Dermis microvascular lymphatic vessel endothelial cell (primary cell): ENCODE measurements around the gene NMNAT2. TPM values are rescaled to one million over a fixed set of nuclear protein-coding genes. Genes with fewer than 3 reads are reported as not detected.

Experiments used
- DNase-seq, 2 donors: peaks; one replicate each; pipeline versions ENCODE4 v3.0.0 to v3.0.0-alpha.2; 2010; ENCODE audit warnings: low read depth in 2 of 2
- total RNA-seq: library from RNA; depleted of rRNA; stranded (reverse); fragments of >200 nt; gene quantifications from 2 replicates; pipeline ENCODE4 v1.2.1, GENCODE V29; 2014

The NMNAT2 gene
- total RNA-seq, 1 donor from 2014 or later = 0.51 TPM

GRCh38 chr1:183365676-183366075 is 52.5 kb downstream of the NMNAT2 start:
- peak in 1 of 2 donors; percentile 33 for DNase-seq

GRCh38 chr1:183365093-183365492 is 53.1 kb downstream of the NMNAT2 start:
- DNase-seq = no peak

- no peak for DNase-seq
Measured at GRCh38 chr1:183363972-183364371, 54.2 kb downstream of the NMNAT2 start.

- DNase-seq = no peak
Measured at GRCh38 chr1:183361081-183361480, 57.1 kb downstream of the NMNAT2 start.

GRCh38 chr1:183360473-183360872 is 57.7 kb downstream of the NMNAT2 start:
- no peak for DNase-seq

GRCh38 chr1:183356534-183357182 is 61.5 kb downstream of the NMNAT2 start:
- no peak for DNase-seq

GRCh38 chr1:183355797-183356196 is 62.4 kb downstream of the NMNAT2 start:
- DNase-seq = no peak

- no peak for DNase-seq
Measured at GRCh38 chr1:183355181-183355580, 63.0 kb downstream of the NMNAT2 start.

GRCh38 chr1:183353597-183353996 is 64.6 kb downstream of the NMNAT2 start:
- DNase-seq = no peak

- no peak for DNase-seq
Measured at GRCh38 chr1:183349201-183349711, 68.9 kb downstream of the NMNAT2 start.

- DNase-seq = no peak
Measured at GRCh38 chr1:183346276-183346732, 71.9 kb downstream of the NMNAT2 start.

- DNase-seq = no peak
Measured at GRCh38 chr1:183339556-183340167, 78.5 kb downstream of the NMNAT2 start.

- no peak for DNase-seq
Measured at GRCh38 chr1:183331091-183331742, 87.0 kb downstream of the NMNAT2 start.

- DNase-seq = no peak
Measured at GRCh38 chr1:183330335-183330734, 87.8 kb downstream of the NMNAT2 start.

GRCh38 chr1:183328371-183328770 is 89.8 kb downstream of the NMNAT2 start:
- no peak for DNase-seq

GRCh38 chr1:183327434-183328290 is 90.5 kb downstream of the NMNAT2 start:
- no peak for DNase-seq

- DNase-seq = peak in 1 of 2 donors; percentile 34
Measured at GRCh38 chr1:183323849-183324683, 94.1 kb downstream of the NMNAT2 start.

- no peak for DNase-seq
Measured at GRCh38 chr1:183319606-183320005, 98.6 kb downstream of the NMNAT2 start.

- no peak for DNase-seq
Measured at GRCh38 chr1:183319051-183319450, 99.1 kb downstream of the NMNAT2 start.

- DNase-seq = peak; percentile 85 to 91
Measured at GRCh38 chr1:183318433-183318832, 99.7 kb downstream of the NMNAT2 start.
